ENCODE measurements around the gene SPC24.

The SPC24 gene

GRCh38 chr19:11155373-11156120 is at the start of gene SPC24:
TSS of gene SPC24 (minus strand) at chr19:11155782. CDS start at chr19:11155776, 6 bp downstream.
- peak; percentile 99 for DNase-seq (ENCODE audit: low spot score)

- DNase-seq (ENCODE audit: low spot score), result no peak
Observed at GRCh38 chr19:11204943-11205349, 49.4 kb upstream of the SPC24 start.

- no peak for DNase-seq (ENCODE audit: low spot score)
Observed at GRCh38 chr19:11204076-11204602, 48.6 kb upstream of the SPC24 start.

GRCh38 chr19:11203194-11204075 is 47.9 kb upstream of the SPC24 start:
- peak; percentile 26 for DNase-seq (ENCODE audit: low spot score)

GRCh38 chr19:11202488-11203193 is 47.1 kb upstream of the SPC24 start:
- no peak for DNase-seq (ENCODE audit: low spot score)

GRCh38 chr19:11201791-11202190 is 46.2 kb upstream of the SPC24 start:
- DNase-seq (ENCODE audit: low spot score), result no peak

- DNase-seq (ENCODE audit: low spot score), result no peak
Observed at GRCh38 chr19:11200931-11201330, 45.3 kb upstream of the SPC24 start.

GRCh38 chr19:11200015-11200574 is 44.5 kb upstream of the SPC24 start:
- no peak for DNase-seq (ENCODE audit: low spot score)

GRCh38 chr19:11199517-11199916 is 43.9 kb upstream of the SPC24 start:
- DNase-seq (ENCODE audit: low spot score), result no peak

GRCh38 chr19:11198769-11199424 is 43.3 kb upstream of the SPC24 start:
- no peak for DNase-seq (ENCODE audit: low spot score)

- DNase-seq (ENCODE audit: low spot score), result no peak
Observed at GRCh38 chr19:11198175-11198534, 42.6 kb upstream of the SPC24 start.

- peak; percentile 40 for DNase-seq (ENCODE audit: low spot score)
Observed at GRCh38 chr19:11197291-11198174, 42.0 kb upstream of the SPC24 start, which contains the start of gene KANK2. TSS of gene KANK2 (minus strand) at chr19:11197545. CDS start at chr19:11194511, 3,034 bp downstream.

GRCh38 chr19:11196406-11197287 is 41.1 kb upstream of the SPC24 start:
- DNase-seq (ENCODE audit: low spot score), result no peak

- DNase-seq (ENCODE audit: low spot score), result no peak
Observed at GRCh38 chr19:11195681-11196080, 40.1 kb upstream of the SPC24 start.

GRCh38 chr19:11194656-11195558 is 39.3 kb upstream of the SPC24 start:
- no peak for DNase-seq (ENCODE audit: low spot score)

GRCh38 chr19:11194173-11194572 is 38.6 kb upstream of the SPC24 start:
- no peak for DNase-seq (ENCODE audit: low spot score)

- no peak for DNase-seq (ENCODE audit: low spot score)
Observed at GRCh38 chr19:11192957-11193939, 37.7 kb upstream of the SPC24 start.
